ENCODE results near the gene SMC1A.
A peak's percentile ranks its signal among the peaks of the same experiment; 100 is the strongest.
"Not testable (repeated sequence)": the region's sequence is repeated elsewhere in the genome, so short reads cannot be mapped to it uniquely, and the experiment has no call there.

SMC1A gene

GRCh38 chrX:53422086-53422860 lies at the start of gene SMC1A:
Gene SMC1A, minus strand, starts transcription at chrX:53422654. Its CDS starts 54 bp downstream, at chrX:53422600.
- peak; percentile 97 for ATAC-seq
- H3K4me3 Mint-ChIP-seq, result peak within 1 kb of the TSS; percentile 91
- H3K27me3 Mint-ChIP-seq, result no peaks in the 10 kb centered on the region
- H3K9me3 Mint-ChIP-seq, result no peaks in the 10 kb centered on the region
- H3K27ac Mint-ChIP-seq, result peak within 1 kb of the TSS; percentile 88
- peaks cover 37% of the 10 kb centered on the region for H3K4me1 Mint-ChIP-seq
- H3K36me3 Mint-ChIP-seq, result peaks cover 6% of the 10 kb centered on the region

GRCh38 chrX:53471346-53471745 lies 48.9 kb upstream of the SMC1A start:
- H3K27me3 Mint-ChIP-seq, result peaks cover 20% of the 10 kb centered on the region
- H3K36me3 Mint-ChIP-seq, result no peaks in the 10 kb centered on the region
- no peaks in the 10 kb centered on the region for H3K9me3 Mint-ChIP-seq
- peaks cover 7% of the 10 kb centered on the region for H3K4me1 Mint-ChIP-seq
- H3K4me3 Mint-ChIP-seq, result no peak overlapping the region
- no peak for ATAC-seq
- H3K27ac Mint-ChIP-seq, result no peak overlapping the region

DNA sequence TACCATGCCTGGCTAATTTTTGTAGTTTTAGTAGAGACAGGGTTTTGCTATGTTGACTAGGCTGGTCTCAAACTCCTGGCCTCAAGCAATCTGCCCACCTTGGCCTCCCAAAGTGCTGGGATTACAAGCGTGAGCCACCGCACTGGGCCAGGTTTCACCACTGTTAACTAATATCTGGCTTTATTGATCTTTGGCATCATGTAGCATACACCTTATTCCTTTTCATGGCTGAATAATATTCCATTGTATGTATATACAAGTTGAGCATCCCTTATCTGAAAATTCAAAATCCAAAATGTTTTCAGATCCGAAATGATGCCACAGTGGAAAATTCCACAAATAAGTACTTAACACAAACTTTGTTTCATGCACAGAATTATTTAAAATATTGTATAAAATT lies 46.2 kb upstream of the SMC1A start:
- ATAC-seq, H3K4me1 Mint-ChIP-seq, H3K27ac Mint-ChIP-seq, H3K4me3 Mint-ChIP-seq, H3K9me3 Mint-ChIP-seq, H3K36me3 Mint-ChIP-seq: not testable (repeated sequence)
- H3K27me3 Mint-ChIP-seq, result peaks cover 24% of the 10 kb centered on the region

- Mint-ChIP-seq H3K4me1 (no peaks in the 10 kb centered on the region), H3K4me3 (no peak overlapping the region), H3K9me3 (no peaks in the 10 kb centered on the region), H3K36me3 (no peaks in the 10 kb centered on the region), H3K27ac (no peak overlapping the region), H3K27me3 (peaks cover 9% of the 10 kb centered on the region)
- no peak for ATAC-seq
These were observed 35.6 kb upstream of the SMC1A start for GRCh38 chrX:53458082-53458481.

GRCh38 chrX:53456254-53456653 lies 33.8 kb upstream of the SMC1A start:
- Mint-ChIP-seq H3K27me3 (peaks cover 6% of the 10 kb centered on the region), H3K4me3 (no peak overlapping the region), H3K9me3 (no peaks in the 10 kb centered on the region)

GRCh38 chrX:53452812-53453211 lies 30.4 kb upstream of the SMC1A start:
- ATAC-seq, result no peak
- Mint-ChIP-seq H3K4me3 (no peak overlapping the region), H3K27me3 (peaks cover 6% of the 10 kb centered on the region), H3K27ac (no peak overlapping the region), H3K4me1 (no peaks in the 10 kb centered on the region), H3K36me3 (no peaks in the 10 kb centered on the region), H3K9me3 (no peaks in the 10 kb centered on the region)

More at GRCh38 chrX:53456254-53456653, 33.8 kb upstream of the SMC1A start:
- H3K36me3 Mint-ChIP-seq, result no peaks in the 10 kb centered on the region
- ATAC-seq, result no peak
- H3K27ac Mint-ChIP-seq, result no peak overlapping the region
- H3K4me1 Mint-ChIP-seq, result no peaks in the 10 kb centered on the region

DNA sequence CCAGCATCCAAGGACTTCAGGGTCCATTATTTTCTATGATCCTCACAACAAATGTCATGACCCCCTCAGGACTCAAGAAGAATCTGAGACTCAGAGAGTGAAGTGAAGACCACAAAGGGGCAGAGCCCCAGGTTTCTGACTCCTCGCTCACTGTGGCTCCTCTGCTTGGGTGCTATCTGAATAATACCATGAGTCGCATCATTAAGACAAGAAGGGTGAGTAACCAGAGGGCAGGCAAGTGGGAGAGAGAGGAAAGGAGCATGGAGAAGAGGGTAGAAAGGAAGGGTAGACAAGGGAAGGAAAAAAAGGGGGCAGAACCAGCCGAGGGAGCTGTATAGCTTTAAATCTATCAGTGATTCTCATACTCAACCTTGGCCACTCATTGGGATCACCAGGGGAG lies 27.2 kb upstream of the SMC1A start:
- ATAC-seq, result no peak

DNA sequence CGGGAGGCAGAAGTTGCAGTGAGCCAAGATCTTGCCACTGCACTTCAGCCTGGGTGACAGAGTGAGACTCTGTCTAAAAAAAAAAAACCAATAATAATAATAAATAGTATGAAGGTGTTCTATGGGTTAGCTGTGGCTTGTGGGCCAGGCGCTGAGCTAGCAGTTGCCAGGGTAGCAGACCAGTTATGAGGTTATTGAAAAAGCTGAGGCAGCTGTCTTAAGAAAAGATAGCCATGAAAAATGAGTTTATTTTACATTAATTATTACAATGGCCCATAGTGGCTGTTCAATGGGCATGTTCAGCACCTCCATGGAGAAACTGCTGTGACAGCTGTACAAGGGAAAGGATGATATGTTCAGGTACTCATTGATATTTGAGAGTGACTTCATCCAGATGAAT lies 25.0 kb upstream of the SMC1A start:
- no peaks in the 10 kb centered on the region for H3K36me3 Mint-ChIP-seq
- no peaks in the 10 kb centered on the region for H3K4me1 Mint-ChIP-seq
- no peak overlapping the region for H3K27ac Mint-ChIP-seq
- no peak overlapping the region for H3K4me3 Mint-ChIP-seq
- no peaks in the 10 kb centered on the region for H3K27me3 Mint-ChIP-seq
- no peaks in the 10 kb centered on the region for H3K9me3 Mint-ChIP-seq
- ATAC-seq, result no peak

More for the DNA sequence above, 27.2 kb upstream of the SMC1A start:
- no peak overlapping the region for H3K27ac Mint-ChIP-seq
- H3K4me3 Mint-ChIP-seq, result no peak overlapping the region
- no peaks in the 10 kb centered on the region for H3K4me1 Mint-ChIP-seq
- no peaks in the 10 kb centered on the region for H3K27me3 Mint-ChIP-seq
- no peaks in the 10 kb centered on the region for H3K36me3 Mint-ChIP-seq
- no peaks in the 10 kb centered on the region for H3K9me3 Mint-ChIP-seq

DNA sequence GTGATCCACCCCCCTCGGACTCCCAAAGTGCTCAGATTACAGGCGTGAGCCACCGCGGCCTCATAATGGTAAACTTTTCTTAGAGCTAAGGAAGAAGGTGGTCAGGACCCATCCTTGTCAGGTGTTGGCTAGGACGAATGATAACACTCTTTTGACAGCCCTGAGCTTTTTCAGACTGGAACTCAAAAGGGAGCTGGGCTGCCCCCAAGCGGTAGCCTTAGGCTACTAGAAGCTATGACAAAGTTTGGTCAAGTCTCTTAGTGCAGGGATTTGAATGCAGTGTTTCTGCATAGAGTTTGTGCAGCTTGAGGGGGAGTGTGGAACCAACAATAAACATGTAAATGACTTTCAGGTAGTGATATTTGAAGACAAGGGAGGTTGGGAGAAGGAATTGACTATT lies 23.5 kb upstream of the SMC1A start:
- no peak overlapping the region for H3K27ac Mint-ChIP-seq
- H3K9me3 Mint-ChIP-seq, result no peaks in the 10 kb centered on the region
- no peak for ATAC-seq

GRCh38 chrX:53442322-53442631 lies 19.8 kb upstream of the SMC1A start:
- H3K27me3 Mint-ChIP-seq, result no peaks in the 10 kb centered on the region
- ATAC-seq, result no peak
- H3K4me3 Mint-ChIP-seq, result no peak overlapping the region
- no peak overlapping the region for H3K27ac Mint-ChIP-seq
- H3K36me3 Mint-ChIP-seq, result no peaks in the 10 kb centered on the region
- H3K9me3 Mint-ChIP-seq, result no peaks in the 10 kb centered on the region
- peaks cover 4% of the 10 kb centered on the region for H3K4me1 Mint-ChIP-seq

More for the DNA sequence above, 23.5 kb upstream of the SMC1A start:
- H3K4me3 Mint-ChIP-seq, result no peak overlapping the region
- H3K27me3 Mint-ChIP-seq, result no peaks in the 10 kb centered on the region
- no peaks in the 10 kb centered on the region for H3K36me3 Mint-ChIP-seq
- H3K4me1 Mint-ChIP-seq, result no peaks in the 10 kb centered on the region

DNA sequence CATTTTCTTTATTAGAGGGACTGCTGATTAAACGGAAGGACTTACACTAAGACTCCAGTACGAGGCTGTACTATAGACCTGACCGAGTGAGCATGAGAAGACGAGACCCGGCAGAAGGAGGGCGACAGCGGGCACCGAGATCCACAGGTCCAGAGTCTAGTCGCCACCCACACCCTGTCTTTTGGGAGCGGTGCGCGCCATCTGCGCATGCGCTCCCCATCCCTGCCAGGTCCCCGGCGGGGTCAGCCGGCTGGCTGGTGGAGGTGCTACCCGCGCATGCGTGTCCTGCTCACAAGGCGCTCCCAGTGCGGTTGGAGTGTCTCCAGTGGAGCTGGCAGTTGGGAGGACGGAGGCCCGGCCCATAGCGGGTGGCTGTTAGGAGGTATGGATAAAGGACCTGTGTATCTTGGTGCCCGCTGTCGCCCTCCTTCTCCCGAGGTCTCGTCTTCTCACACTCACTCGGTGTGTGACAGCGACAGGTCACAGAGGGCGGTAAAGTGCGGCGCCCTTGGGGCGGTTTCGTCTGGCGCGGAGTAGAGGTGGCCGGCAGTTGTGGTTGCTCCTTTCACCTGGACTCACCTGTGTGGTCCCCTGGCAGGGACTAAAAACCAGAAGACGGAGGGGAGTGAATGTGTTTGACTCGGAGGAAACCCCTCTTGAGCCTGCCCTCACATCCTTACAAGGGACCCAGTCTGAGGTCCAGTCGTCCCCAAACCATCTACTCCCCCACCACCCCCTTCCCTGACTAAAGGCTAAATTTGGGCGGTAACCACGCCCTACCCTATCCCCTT lies 19.3 kb upstream of the SMC1A start:
- ATAC-seq, result peak; percentile 92
- peak overlapping the region; percentile 84 for H3K4me3 Mint-ChIP-seq
- H3K27ac Mint-ChIP-seq, result peak overlapping the region; percentile 59
- H3K36me3 Mint-ChIP-seq, result no peaks in the 10 kb centered on the region
- H3K4me1 Mint-ChIP-seq, result peaks cover 4% of the 10 kb centered on the region
- no peaks in the 10 kb centered on the region for H3K27me3 Mint-ChIP-seq
- no peaks in the 10 kb centered on the region for H3K9me3 Mint-ChIP-seq

DNA sequence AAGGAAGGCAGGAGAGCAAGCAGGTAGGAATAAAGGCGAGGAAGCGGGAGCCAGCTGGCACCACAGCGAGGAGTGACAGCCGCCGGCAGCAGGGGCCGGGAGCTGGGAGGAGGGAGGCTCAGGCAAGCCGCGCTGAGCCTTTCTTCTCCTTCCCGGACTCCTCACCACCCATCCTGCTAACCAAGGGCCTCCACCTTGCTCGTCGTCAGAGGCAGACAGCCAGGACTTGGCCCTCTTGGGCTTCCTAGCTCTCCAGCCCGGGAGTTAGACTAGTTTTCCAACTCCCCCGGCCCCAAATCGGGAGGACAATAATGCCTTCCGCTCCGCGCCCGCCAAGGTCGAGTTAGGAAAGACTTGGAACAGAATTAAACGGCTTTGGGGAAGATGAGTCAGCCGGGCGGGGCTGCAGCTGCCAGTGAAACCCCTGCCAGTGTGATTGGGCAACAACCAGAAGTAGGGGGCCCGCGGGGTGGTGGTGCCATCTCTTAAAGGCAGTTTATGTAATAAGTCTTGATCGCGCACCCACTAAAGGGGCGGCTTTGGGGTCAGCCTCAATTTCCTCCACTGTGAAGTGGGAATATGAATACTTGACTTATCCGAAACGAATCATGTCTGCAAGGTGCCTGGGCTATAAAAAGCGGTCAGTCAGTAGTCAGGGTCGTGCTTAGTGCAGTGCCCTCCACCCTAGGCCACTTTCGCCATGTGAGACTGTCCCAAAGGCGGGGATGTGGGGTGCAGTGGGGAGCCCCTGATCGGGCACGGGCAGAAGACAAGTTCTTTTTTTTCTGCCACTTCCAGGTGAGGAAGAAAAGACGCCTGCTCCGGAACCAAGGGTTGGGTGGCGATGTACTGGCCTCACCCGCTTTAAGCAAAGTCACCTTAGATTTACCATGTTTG lies 18.4 kb upstream of the SMC1A start:
- ATAC-seq, result no peak
- Mint-ChIP-seq H3K27ac (peak overlapping the region; percentile 59), H3K36me3 (no peaks in the 10 kb centered on the region), H3K4me1 (peaks cover 10% of the 10 kb centered on the region), H3K27me3 (no peaks in the 10 kb centered on the region), H3K4me3 (peak overlapping the region; percentile 84), H3K9me3 (no peaks in the 10 kb centered on the region)

DNA sequence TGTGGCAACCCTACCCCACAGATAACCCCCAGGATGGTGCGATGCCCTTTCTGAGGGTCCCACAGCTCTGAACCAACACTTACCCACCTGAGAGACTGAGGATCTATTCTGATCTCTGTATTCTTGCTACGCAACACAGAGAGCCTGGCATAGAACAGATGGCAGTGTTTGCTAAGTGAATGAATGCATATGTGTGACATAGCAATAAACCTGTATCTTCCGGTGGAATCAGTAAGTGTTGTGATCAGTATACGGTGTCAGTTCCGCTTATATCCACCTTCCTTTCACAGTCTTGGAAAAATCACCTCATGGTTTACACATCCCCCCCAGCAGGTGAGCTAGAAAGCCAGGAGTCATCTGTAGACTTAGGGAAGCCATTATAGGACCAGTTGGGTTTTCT lies 17.6 kb upstream of the SMC1A start:
- Mint-ChIP-seq H3K27me3 (no peaks in the 10 kb centered on the region), H3K4me3 (peak overlapping the region; percentile 14), H3K27ac (peak overlapping the region; percentile 6), H3K9me3 (no peaks in the 10 kb centered on the region), H3K4me1 (peaks cover 10% of the 10 kb centered on the region), H3K36me3 (no peaks in the 10 kb centered on the region)
- ATAC-seq, result no peak

- Mint-ChIP-seq H3K4me3 (no peak overlapping the region), H3K36me3 (no peaks in the 10 kb centered on the region), H3K9me3 (no peaks in the 10 kb centered on the region), H3K27me3 (no peaks in the 10 kb centered on the region), H3K4me1 (peaks cover 21% of the 10 kb centered on the region), H3K27ac (no peak overlapping the region)
- no peak for ATAC-seq
These were observed 16.4 kb upstream of the SMC1A start for GRCh38 chrX:53438832-53439230.

- H3K27me3 Mint-ChIP-seq, result no peaks in the 10 kb centered on the region
- no peak overlapping the region for H3K4me3 Mint-ChIP-seq
- no peak overlapping the region for H3K27ac Mint-ChIP-seq
- H3K4me1 Mint-ChIP-seq, result peaks cover 27% of the 10 kb centered on the region
- no peak for ATAC-seq
- no peaks in the 10 kb centered on the region for H3K9me3 Mint-ChIP-seq
- H3K36me3 Mint-ChIP-seq, result no peaks in the 10 kb centered on the region
These were observed 15.8 kb upstream of the SMC1A start for GRCh38 chrX:53438174-53438831.
